GM19468 (cell line): ENCODE results near the gene METTL22.

Experiments used
- ATAC-seq: cut with Tn5 transposase; IDR thresholded peaks from one replicate; pipeline ENCODE4 v1.9.1; 2021; ENCODE audit warnings: mild to moderate bottlenecking, moderate library complexity, moderate number of reproducible peaks; ENCODE audit not compliant: unreplicated experiment; ENCODE audit errors: extremely low read depth

Gene METTL22

DNA sequence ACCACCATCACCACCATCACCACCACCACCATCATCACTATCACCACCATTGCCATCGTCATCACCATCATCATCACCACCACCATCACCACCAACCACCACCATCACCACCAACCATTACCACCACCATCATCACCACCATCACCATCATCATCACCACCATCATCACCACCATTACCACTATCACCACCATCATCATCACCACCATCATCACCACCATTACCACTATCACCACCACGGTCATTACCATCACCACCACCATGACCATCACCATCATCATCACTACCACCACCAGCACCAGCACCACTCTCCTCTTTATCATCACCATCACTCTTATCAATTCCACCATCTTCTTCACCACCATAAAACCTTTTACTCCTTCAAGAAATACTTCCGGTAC lies 30.0 kb upstream of the METTL22 start:
- ATAC-seq, result no peak

DNA sequence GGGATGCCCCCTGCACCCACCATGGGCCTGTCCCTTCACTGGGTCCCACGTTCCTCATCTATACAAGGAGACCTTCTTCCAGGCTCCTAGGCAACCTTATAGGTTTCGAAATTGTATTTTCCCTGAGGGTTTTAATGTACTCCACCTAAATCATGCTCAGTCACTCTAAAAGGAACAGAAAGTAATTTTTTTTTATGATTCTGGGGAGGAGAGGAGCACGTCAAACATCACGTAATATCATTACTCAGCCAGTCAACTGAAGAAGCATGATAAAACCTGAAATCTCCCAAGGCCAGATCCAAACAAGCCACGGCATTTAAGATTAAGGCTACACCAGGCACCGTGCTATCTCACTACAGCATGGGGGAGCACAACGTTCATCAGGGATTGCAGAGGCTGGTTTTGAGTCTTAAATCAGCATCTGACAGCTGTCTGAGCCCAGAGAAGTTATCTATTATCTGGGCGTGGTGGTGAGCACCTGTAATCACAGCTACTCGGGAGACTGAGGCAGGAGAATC lies 27.3 kb upstream of the METTL22 start:
- no peak for ATAC-seq

DNA sequence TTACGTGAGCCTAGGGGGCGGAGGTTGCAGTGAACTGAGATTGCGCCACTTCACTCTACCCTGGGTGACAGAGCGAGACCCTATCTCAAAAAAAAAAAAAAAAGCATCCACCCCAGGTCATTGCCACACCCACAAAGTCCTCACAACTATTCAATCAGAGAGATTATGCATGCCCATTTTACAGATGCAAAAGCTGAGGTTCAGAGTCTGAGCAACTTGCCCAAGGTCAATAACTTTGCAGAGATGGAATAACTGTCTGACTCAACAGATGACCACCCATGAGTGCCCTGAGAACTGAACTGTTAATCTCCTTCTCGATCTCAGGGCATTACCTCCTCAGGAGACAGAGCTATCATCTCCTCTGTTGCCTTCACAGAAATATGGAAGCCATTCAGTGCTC lies 25.7 kb upstream of the METTL22 start:
- ATAC-seq, result no peak

DNA sequence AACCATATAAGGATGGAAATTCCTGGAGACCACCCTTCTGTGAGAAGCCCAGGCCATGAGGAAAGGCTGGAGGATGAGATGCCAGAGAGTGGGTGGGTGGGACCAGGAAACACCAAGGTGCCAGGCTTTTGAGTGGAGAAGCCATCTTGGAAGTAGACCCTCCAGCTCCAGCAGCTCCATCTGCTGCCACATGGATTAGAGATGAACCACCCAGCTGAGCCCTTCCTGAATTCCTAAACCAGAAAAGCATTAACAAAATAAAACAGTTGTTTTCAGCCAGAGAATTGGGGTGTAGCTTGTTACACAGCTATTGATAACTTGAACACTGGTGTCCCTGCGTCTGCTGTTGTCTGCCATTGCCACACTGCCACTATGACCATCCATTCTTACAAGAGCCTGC lies 24.9 kb upstream of the METTL22 start:
- no peak for ATAC-seq

DNA sequence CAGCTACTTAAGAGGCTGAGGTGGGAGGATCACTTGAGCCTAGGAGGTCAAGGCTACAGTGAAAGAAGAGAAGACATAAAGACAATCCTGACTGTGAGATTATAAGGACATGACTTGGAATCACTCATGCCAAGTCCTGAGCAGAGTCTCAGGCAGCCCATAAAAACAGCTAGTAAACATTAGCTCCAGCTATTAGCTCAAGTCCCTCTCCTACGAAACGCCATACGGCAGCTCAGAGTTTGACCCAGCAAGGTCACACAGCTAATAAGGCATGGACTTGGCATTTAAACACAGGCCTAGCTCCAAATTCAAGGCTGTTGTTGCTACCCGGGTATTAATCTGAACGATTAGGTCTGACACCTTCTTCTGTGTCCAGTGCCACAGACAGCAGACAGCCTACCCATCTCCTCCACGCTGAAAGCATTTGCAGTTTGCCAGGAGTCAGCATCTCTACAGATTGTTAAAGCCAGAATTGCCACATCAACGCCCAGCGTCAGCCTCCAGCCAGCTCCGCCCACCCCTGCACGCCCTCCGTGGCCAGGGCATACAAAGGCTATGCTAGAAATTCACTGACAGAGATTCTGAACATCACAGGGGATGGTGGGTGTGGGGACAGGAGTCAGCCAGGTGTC lies 21.2 kb upstream of the METTL22 start:
- no peak for ATAC-seq

DNA sequence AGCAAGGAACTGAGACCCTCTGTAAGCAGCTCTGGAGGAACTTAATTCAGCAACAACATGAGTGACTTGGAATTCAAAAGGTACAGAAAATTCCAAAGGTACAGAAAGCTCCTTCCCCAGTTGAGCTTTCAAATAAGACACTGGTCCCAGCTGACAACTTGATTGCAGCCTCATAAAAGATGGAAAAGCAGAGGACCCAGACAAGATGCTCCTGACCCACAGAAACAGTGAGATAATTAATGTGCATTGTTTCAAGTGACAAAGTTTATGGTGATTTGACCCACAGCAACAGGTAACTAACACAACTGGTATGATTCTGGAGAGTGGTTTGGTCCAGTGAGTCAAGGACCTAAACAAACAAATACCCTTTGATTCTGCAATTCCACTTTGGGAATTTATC lies 15.9 kb upstream of the METTL22 start:
- no peak for ATAC-seq

DNA sequence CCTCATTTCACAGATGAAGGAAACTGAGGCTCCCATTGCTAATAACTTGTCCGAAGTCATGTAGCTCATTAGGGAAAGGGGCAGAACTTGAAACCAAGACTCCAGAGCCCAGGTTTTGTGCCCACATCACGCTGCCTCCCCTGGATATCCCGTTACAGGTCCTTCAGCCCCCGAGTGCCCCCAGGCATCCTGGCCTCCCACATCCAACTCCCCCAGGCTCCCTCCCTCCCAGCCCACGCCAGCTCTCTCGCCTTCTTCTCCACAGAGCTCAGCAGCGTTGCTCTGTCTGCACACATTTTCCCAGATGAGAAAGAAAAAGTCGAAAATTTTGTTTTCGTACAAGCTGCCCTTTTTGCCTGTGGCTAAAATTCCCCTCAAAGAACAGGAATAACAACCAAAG lies 14.3 kb upstream of the METTL22 start:
- no peak for ATAC-seq

DNA sequence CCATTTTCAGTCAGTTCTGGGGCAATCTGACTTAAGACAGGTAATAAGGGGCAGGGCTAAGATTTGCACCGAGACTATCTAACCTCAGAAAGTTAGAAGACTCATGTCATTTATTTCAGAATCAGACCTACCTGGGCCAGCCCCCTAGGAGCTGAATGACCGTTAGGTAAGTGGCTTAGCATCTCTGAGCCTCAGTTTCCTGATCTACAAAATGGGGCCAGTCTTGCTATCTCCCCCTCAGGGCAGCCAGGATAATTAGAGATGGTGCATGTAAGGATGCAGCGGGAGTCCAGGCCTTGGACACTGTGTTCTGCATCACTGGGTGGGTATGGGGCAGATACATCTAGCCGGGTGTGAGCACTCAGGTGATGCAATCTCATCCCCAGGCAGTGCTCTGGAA lies 10.4 kb upstream of the METTL22 start:
- ATAC-seq, result no peak

DNA sequence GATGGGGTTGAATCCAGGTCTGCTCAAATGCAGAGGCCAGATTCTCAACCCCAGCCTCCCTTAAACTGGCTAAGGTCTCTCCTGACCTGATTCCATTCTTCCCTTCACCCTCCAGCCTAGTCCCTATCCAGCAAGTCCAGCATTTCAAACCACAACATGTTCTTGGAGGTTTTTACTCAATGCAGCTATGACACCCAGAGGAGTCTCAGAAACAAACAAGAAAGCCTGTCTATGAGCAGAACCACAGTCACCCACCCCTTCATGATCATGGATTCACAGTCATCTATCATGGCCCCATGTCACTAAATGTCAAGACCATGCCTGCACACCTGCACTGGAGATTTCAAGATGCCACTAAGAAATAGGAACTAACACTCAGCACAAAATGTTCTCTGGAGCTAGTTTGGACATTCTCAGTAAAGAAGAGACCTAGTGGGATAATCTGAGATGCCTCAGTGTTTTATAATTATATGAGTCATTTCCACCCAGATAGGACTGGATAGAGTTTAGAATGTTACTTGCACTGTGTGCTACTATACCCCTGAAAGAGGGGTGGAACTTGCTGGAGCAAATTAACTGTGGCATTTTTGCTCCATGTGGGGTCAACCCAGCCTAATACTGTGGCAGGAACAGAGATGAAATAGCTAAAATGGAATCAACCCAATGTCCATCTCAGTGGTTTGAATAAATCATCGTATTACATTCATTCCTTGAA lies 9.5 kb upstream of the METTL22 start:
- ATAC-seq, result no peak

DNA sequence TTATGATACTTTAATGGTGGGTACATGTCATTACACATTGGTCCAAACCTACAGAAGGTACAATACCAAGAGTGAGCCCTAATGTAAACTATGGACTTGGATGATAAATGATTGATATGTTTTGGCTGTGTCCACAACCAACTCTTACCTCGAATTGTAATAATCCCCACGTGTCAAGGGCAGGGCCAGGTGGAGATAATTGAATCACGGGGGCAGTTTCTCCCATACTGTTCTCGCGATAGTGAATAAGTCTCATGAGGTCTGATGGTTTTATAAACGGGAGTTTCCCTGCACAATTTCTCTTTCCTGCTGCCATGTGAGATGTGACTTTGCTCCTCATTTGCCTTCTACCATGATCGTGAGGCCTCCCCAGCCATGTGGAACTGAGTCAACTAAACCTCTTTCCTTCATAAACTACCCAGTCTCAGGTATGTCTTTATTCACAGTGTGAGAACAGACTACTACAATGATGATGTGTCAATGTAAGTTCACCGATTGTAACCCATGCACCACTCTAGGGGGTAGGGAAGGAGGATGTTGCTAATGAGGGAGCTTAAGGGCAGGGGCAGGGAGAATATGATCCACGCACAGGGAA lies 7.0 kb upstream of the METTL22 start:
- no peak for ATAC-seq

DNA sequence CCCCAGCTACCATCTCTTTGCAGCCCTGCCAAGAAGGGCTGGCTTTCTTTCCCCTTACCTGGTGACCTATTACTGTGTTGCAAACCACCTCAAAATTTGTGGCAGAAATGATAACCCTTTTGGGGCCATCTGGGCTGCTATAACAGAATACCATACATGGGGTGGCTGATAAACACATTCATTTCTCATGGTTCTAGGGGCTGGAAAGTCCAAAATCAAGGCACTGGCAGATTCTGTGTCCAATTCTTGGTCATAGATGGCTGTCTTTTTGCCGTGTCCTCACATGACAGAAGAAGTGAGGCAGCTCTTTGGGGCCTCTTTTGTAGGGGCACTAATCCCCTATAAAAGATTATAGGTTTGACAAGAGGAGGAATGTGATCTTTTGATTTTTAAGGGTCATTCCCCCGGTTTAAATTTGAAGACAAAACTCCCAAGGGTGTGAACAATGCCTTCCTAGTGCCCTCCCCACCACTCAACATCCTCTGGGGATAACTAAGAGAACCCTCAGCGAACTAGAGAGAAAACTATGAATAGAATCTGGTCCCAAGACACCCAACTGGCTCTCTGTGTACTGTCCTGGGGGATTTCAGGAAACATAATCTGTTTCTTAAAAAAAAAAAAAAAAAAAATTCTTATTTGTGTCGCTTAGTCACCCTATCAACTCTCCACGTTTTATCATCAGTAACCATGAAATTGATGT lies 1.7 kb upstream of the METTL22 start:
- no peak for ATAC-seq

DNA sequence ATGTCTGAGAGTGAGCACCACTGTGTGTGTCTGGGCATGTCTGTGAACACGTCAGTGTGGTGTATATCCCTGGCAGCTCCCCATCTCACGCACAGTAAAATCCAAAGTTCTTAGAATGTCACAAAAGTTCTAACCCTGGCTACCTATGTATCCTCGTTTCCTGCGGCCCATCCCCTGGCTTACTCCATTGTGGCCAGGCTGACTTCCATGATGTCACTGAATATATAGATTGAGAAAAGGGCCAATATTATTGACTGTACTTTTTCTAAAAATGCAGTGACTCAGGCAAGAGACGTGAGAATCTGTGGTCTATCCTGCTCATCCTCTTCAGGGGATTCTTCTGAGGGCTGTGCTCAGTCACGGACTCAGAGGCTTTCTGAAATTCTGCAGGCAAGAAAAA lies 963 bp upstream of the METTL22 start:
- ATAC-seq, result no peak

DNA sequence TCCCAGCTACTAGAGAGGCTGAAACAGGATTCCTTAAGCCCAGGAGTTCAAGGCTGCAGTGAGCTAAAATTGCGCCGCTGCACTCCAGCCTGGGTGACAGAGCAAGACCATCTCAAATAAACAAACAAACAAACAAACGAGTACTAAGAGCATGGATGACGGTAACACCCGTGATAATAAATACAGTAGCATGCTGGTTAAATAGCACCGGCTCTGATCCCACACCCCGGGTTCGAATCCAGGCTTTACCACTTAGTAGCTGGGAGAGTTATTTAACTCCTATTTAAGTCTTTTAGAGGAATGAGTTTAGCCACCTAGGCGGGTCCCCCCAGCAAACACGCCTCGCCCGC lies 301 bp upstream of the METTL22 start:
- ATAC-seq, result no peak

DNA sequence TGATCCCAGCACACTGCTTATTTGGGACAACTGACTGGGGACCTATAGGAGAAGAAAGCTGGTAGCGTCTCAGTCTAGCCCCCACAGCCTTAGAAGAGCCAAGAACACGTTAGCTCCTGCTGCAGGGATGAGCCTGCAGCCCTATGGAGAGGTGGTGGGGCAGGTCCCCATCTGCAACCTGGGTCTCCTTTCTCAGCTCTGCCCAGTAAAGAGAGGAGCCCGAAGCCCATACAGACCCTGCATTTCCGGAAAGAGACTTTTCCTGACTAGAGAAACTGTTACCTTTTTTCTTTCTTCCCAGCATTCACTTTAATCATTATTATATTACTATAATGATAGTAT lies 788 bp downstream of the METTL22 start:
- no peak for ATAC-seq

DNA sequence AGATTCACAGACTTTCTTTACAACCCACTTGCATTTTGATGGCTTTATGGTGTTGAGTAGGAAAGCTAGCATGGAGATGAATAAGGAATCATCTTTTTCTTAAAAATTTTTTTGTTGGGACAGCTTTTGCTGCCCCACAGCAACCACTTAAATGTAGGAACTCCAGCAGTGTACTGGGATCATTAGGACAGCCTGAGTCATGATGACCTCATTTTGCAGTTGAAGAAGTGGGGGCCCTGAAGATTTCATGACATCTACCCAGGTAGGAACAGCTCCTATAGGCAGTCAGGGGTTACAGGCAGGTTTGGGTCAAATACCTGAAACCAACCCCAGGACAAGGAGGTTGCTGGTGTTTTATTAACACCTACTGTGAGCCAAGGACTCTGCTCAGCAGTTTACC lies 2.1 kb downstream of the METTL22 start:
- no peak for ATAC-seq

DNA sequence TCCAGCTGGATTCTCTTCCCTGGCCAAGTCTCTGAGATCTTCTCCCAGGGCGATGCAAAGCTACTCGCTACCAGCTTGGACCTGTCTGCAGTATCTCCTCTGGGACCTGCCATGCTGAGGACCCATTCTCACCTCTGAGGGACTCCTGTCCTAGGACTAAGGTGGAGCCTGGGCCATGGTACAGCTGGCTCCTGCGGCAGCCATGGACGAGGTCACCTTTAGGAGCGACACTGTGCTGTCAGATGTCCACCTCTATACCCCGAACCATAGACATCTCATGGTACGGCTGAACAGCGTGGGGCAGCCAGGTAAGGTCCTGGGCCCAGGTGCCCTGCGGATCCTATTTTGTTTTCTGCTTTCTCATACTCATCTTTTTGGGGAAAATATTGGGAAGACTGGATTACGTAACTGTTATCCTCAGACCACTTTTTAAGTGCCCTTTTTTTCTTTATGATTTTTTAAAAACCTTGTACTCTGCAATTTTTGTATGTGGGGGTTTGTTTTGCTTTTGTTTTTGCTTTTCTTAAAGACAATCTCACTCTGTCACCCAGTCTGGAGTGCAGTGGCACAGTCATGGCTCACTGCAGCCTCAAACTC lies 4.1 kb downstream of the METTL22 start:
- no peak for ATAC-seq

DNA sequence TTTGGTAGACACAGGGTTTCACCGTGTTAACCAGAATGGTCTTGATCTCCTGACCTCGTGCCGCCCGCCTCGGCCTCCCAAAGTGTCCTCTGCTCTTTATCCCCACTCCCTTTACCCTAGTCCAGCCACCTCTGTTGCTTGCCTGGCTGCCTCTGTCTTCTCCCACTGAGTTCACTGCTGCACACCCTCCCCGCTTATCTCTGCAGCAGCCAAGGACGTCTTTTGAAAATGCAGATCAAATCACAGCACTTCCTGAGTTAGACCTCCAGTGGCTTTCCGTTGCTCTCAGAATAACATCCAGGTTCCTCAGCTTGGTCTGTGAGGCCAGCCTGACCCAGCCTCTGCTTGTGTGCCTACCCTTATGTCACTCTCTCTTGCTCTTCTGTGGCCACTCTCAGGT lies 5.4 kb downstream of the METTL22 start:
- ATAC-seq, result no peak

DNA sequence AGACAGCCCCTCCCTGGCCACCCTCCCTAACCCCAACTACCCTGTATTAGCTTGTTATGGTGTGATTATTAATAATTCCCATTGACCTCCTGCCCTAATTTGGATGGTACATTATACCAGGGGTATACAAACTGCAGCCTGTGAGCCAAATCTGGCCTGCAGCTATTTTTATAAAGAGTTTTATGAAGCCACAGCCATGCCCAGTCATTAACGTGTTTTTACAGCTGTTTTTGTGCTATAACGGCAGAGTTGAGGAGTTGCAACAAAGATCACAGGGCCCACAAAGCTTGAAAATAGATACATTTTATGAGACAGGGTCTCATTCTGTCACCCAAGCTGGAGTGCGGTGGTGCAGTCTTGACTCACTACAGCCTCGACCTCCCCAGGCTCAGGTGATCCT lies 6.0 kb downstream of the METTL22 start:
- ATAC-seq, result no peak

DNA sequence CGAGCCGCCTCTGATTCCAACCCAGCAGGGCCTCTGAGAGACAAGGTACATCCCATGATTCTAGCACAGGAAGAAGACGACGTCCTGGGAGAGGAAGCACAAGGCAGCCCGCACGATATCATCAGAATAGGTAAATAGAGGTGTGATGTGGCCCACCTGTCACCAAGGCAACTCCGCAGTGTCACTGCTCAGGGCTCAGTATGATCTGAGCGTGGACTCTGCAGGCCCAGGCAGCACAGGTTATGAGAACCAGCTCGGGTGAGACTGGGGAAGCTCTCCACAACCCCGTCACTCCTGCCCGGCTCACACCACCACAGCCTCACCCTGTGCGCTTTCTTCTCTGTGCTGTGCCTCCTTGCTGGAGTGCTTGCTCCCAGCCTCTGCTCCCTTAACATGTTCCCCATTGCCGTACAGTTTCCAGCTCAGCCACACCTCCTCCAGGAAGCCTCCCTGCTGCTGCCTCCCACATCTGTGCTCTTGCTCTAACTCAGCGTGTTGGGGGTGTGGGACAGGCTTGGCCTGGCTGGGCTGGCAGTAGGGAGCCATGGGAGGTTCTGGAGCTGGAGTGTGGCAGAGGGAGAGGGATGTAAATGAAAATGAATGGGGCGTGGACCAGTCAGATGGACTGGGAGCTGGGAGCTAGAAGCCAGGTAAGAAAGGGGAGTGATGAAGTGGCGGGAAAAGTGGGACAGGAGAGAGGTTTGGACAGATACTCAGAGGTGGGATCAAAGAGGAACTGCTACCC lies 7.7 kb downstream of the METTL22 start:
- ATAC-seq, result no peak

DNA sequence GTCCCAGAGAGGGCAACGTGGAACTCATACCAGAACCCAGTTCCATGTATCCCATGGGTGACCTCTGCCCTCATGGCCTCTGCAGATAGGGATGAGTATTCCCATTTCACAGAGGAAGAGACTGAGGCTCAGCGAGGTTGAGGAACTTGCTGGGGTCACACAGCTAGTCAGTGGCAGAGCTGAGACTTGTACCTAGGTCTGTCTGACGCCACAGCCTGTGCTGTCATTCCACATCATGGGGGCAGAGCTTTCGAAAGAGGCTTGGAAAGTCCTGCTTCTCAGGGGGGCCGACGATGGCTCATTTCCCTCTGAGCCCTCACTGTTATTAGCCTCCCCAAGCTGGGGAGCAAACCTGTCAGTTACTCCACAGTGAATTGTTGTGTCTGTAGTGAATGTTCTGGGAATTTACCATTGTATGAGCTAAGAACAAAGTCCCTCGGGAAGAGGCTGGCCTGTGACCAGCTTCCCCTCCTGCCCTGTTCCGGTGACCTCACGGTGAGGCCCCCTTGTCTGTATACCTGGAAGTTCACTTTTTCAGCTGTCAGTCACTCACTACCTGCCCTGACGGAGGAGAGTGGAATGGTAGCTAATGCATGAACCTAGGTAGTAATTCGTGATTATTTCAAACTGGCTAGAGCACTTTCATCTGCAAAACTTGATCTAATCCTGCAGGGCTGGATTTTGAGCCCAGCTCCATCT lies 8.9 kb downstream of the METTL22 start:
- ATAC-seq, result no peak
